RPMI7951 (cell line): ENCODE results near the gene PI4KA. TPM values are rescaled to one million over a fixed set of nuclear protein-coding genes. Genes with fewer than 3 reads are reported as not detected.
"Not testable (repeated sequence)": the region's sequence is repeated elsewhere in the genome, so short reads cannot be mapped to it uniquely, and the experiment has no call there.

ENCODE experiments used
- DNase-seq: peaks from one replicate; pipeline ENCODE4 v3.0.0-alpha.2; 2012; ENCODE audit warnings: low read depth
- total RNA-seq: library from RNA; depleted of rRNA; stranded (reverse); fragments of >200 nt; shearing (Covaris generic); gene quantifications from 2 replicates; pipeline ENCODE4 v1.2.3, GENCODE V29; 2014; rRNA removed

Gene PI4KA
- total RNA-seq, 1 experiment from 2014 or later, result 17.8 TPM

- DNase-seq, result not testable (repeated sequence)
These were observed 191.1 kb downstream of the PI4KA start for GRCh38 chr22:20667548-20667947.

GRCh38 chr22:20666560-20666959 is 192.1 kb downstream of the PI4KA start:
- no peak for DNase-seq

GRCh38 chr22:20664594-20664959 is 194.0 kb downstream of the PI4KA start:
- no peak for DNase-seq

GRCh38 chr22:20663941-20664593 is 194.5 kb downstream of the PI4KA start:
- no peak for DNase-seq

- no peak for DNase-seq
These were observed 195.3 kb downstream of the PI4KA start for GRCh38 chr22:20663137-20663828.

- not testable (repeated sequence) for DNase-seq
These were observed 196.0 kb downstream of the PI4KA start for GRCh38 chr22:20662524-20663036.

- no peak for DNase-seq
These were observed 197.1 kb downstream of the PI4KA start for GRCh38 chr22:20661473-20661872.

- DNase-seq, result no peak
These were observed 198.1 kb downstream of the PI4KA start for GRCh38 chr22:20660441-20661054.

GRCh38 chr22:20659920-20660319 is 198.7 kb downstream of the PI4KA start:
- DNase-seq, result no peak

- no peak for DNase-seq
These were observed 199.4 kb downstream of the PI4KA start for GRCh38 chr22:20659258-20659657.

- DNase-seq, result no peak
These were observed 200.0 kb downstream of the PI4KA start for GRCh38 chr22:20658433-20659222.

GRCh38 chr22:20657963-20658362 is 200.6 kb downstream of the PI4KA start:
- DNase-seq, result no peak

Other genes with a start within 250 kb of the PI4KA start
- 0.20 and 0.48 TPM in 2 replicates for gene SERPIND1, start 84.7 kb downstream of the PI4KA start, total RNA-seq
- gene SNAP29, start 196 bp upstream of the PI4KA start, total RNA-seq, result 9.2 and 13.1 TPM in 2 replicates
- gene CRKL, start 58.6 kb upstream of the PI4KA start, total RNA-seq, result 26.8 and 27.8 TPM in 2 replicates
- gene AIFM3, start 108.4 kb upstream of the PI4KA start, total RNA-seq, result 0.39 TPM in 1 of 2 replicates, not detected in the other
- 13.5 and 16.6 TPM in 2 replicates for gene LZTR1, start 123.5 kb upstream of the PI4KA start, total RNA-seq
- 41.1 and 41.4 TPM in 2 replicates for gene THAP7, start 143.3 kb upstream of the PI4KA start, total RNA-seq
- gene P2RX6, start 156.4 kb upstream of the PI4KA start, total RNA-seq, result 7.8 and 10.6 TPM in 2 replicates
- not detected in 2 replicates for gene SLC7A4, start 173.8 kb upstream of the PI4KA start, total RNA-seq
- under 0.01 TPM in 1 of 2 replicates, not detected in the other for gene LRRC74B, start 187.1 kb upstream of the PI4KA start, total RNA-seq